Stomach (tissue), 9 donors: ENCODE data around the gene UBFD1. TPM values are rescaled to one million over a fixed set of nuclear protein-coding genes. Genes with fewer than 3 reads are reported as not detected.

Experiments
- DNase-seq, 2 donors: peaks; one replicate each; pipeline versions ENCODE4 v3.0.0 to v3.0.0-alpha.2; 2013 to 2019
- H3K27ac ChIP-seq, 5 donors: fragments of 200-600 bp in 4 of 5; sonication (generic) in 4 of 5; one replicate each; pipeline ENCODE4 v1.5.1; 2013 to 2019; ENCODE audit warnings: mild to moderate bottlenecking in 1 of 5, moderate library complexity in 1 of 5
- H3K27me3 ChIP-seq, 3 donors: fragments of 200-600 bp; sonication (generic); one replicate each; pipeline ENCODE4 v1.5.1; 2017 to 2019; ENCODE audit warnings: mixed run types in 1 of 3
- H3K36me3 ChIP-seq, 4 donors: fragments of 200-600 bp; sonication (generic); 1 replicate in 3 of 4; 2 replicates in 1 of 4; pipeline ENCODE4 v1.5.1; 2016 to 2019
- H3K4me1 ChIP-seq, 4 donors: fragments of 200-600 bp; sonication (generic); one replicate each; pipeline ENCODE4 v1.5.1; 2016 to 2019
- H3K4me3 ChIP-seq, 4 donors: fragments of 200-600 bp; sonication (generic) in 3 of 4; one replicate each; pipeline ENCODE4 v1.5.1; 2016 to 2019; ENCODE audit warnings: mild to moderate bottlenecking in 1 of 4
- H3K9me3 ChIP-seq, 4 donors: fragments of 200-600 bp; sonication (generic); one replicate each; pipeline ENCODE4 v1.5.1; 2016 to 2019
- CTCF ChIP-seq, 7 experiments: fragments of 450-650 bp in 4 of 7; fragments of 200-600 bp in 3 of 7; sonication (generic) in 3 of 7; IDR thresholded peaks; one replicate each; pipeline ENCODE4 v1.5.1; 2016 to 2019; ENCODE audit warnings: antibody characterized with exemption in 7 of 7, control low read depth in 2 of 7, mild to moderate bottlenecking in 1 of 7
- EP300 ChIP-seq: sonication (generic); formaldehyde crosslinking; IDR thresholded peaks from one replicate; pipeline ENCODE4 v1.6.1; 2017; ENCODE audit warnings: antibody characterized with exemption
- POLR2A ChIP-seq, 4 donors: fragments of 450-650 bp; IDR thresholded peaks; one replicate each; pipeline ENCODE4 v1.6.1; 2016; ENCODE audit warnings: antibody characterized with exemption in 4 of 4, control low read depth in 2 of 4, mild to moderate bottlenecking in 1 of 4, moderate library complexity in 1 of 4
- POLR2AphosphoS5 ChIP-seq, 3 donors: sonication (generic); formaldehyde crosslinking; IDR thresholded peaks; one replicate each; pipeline ENCODE4 v1.6.1; 2016; ENCODE audit warnings: antibody characterized with exemption in 3 of 3
- WGBS, 5 donors: extraction: QIAGEN DNeasy Blood & Tissue Kit in 3 of 5; methylation state at CpG; one replicate each; pipeline versions ENCODE4 v1.1.5 to v1.1.7; 2013 to 2018; 5-methylcytosine and 5-hydroxymethylcytosine counted together
- intact Hi-C: fragments of 100-400 bp; cut with DNase I; formaldehyde crosslinking; loops from one replicate; pipeline ENCODE4 v1.15.1; 2023; ENCODE audit warnings: low total_unique reads
- polyA plus RNA-seq, 3 donors: library from polyadenylated mRNA; stranded (reverse); fragments of 200-250 nt; gene quantifications; one replicate each; pipeline ENCODE4 v1.2.3, GENCODE V29; 2013
- total RNA-seq, 5 donors: library from RNA; depleted of rRNA; stranded (reverse); fragments of >200 nt; gene quantifications; one replicate each; pipeline versions ENCODE4 v1.1.0 to v1.2.3, GENCODE V29; 2014 to 2016
- donor health status: healthy with polysubstance abuse.
- donor health status: Bipolar disorder and iron deficiency.
- donor health status: healthy.

Gene UBFD1
- total and polyA plus RNA-seq, 8 donors: 6.0 to 163 (median 29.4) TPM

GRCh38 chr16:23521037-23521743 lies 36.3 kb upstream of the UBFD1 start:
- TF ChIP-seq EP300 (no peak), POLR2A (IDR thresholded peaks at IDR 0.05) (no peak), CTCF (IDR thresholded peaks at IDR 0.05) (no peak), POLR2AphosphoS5 (IDR thresholded peaks at IDR 0.05) (no peak)
- no peak for DNase-seq
- Histone ChIP-seq H3K36me3 (peaks cover 21 to 67% (median 56%) of the 10 kb centered on the region in 4 donors), H3K4me1 (peaks cover 0 to 7% (median 0%) of the 10 kb centered on the region in 4 donors), H3K4me3 (no peak overlapping the region), H3K27ac (no peak overlapping the region), H3K9me3 (no peaks in the 10 kb centered on the region), H3K27me3 (no peaks in the 10 kb centered on the region)
- intact Hi-C loops: no loop called here
- 71 to 92% (median 86%) methylated on average over 3 to 4 of the region's 4 CpGs for WGBS, 5 donors

- H3K4me3 ChIP-seq: no peak overlapping the region
Measured at GRCh38 chr16:23521965-23522364, 35.6 kb upstream of the UBFD1 start.

GRCh38 chr16:23523321-23523720 lies 34.2 kb upstream of the UBFD1 start:
- Histone ChIP-seq H3K9me3 (no peaks in the 10 kb centered on the region), H3K4me3 (no peak overlapping the region), H3K4me1 (no peaks in the 10 kb centered on the region), H3K36me3 (peaks cover 21 to 88% (median 76%) of the 10 kb centered on the region in 4 donors), H3K27ac (no peak overlapping the region), H3K27me3 (no peaks in the 10 kb centered on the region)
- intact Hi-C loops: no loop called here
- no peak for DNase-seq
- 90 to 99% (median 95%) methylated on average over 6 of the region's 6 CpGs for WGBS, 5 donors
- TF ChIP-seq POLR2AphosphoS5 (IDR thresholded peaks at IDR 0.05) (no peak), CTCF (IDR thresholded peaks at IDR 0.05) (no peak), EP300 (no peak), POLR2A (IDR thresholded peaks at IDR 0.05) (no peak)

More at GRCh38 chr16:23521965-23522364, 35.6 kb upstream of the UBFD1 start:
- no peaks in the 10 kb centered on the region for H3K27me3 ChIP-seq
- DNase-seq: no peak
- intact Hi-C loops: no loop called here
- H3K27ac ChIP-seq: no peak overlapping the region
- no peaks in the 10 kb centered on the region for H3K9me3 ChIP-seq
- peaks cover 21 to 74% (median 63%) of the 10 kb centered on the region in 4 donors for H3K36me3 ChIP-seq
- WGBS, 5 donors: 93 to 99% (median 94%) methylated on average over 4 of the region's 4 CpGs
- TF ChIP-seq EP300 (no peak), POLR2A (IDR thresholded peaks at IDR 0.05) (no peak), POLR2AphosphoS5 (IDR thresholded peaks at IDR 0.05) (no peak), CTCF (IDR thresholded peaks at IDR 0.05) (no peak)
- H3K4me1 ChIP-seq: no peaks in the 10 kb centered on the region

GRCh38 chr16:23523876-23524385 lies 33.6 kb upstream of the UBFD1 start:
- DNase-seq: no peak
- WGBS, 5 donors: 86 to 93% (median 91%) methylated on average over 7 of the region's 7 CpGs
- H3K4me3 ChIP-seq: no peak overlapping the region
- H3K27me3 ChIP-seq: no peaks in the 10 kb centered on the region
- intact Hi-C loops: no loop called here
- H3K4me1 ChIP-seq: no peaks in the 10 kb centered on the region
- no peaks in the 10 kb centered on the region for H3K9me3 ChIP-seq
- TF ChIP-seq POLR2A (IDR thresholded peaks at IDR 0.05) (no peak), CTCF (IDR thresholded peaks at IDR 0.05) (no peak), POLR2AphosphoS5 (IDR thresholded peaks at IDR 0.05) (no peak), EP300 (no peak)
- no peak overlapping the region for H3K27ac ChIP-seq
- H3K36me3 ChIP-seq: peaks cover 23 to 94% (median 82%) of the 10 kb centered on the region in 4 donors
